SU-DHL-6 (cell line): ENCODE data around the gene EPSTI1.

Experiments used
- H2AFZ ChIP-seq: fragments of 200-600 bp; sonication (generic); 2 replicates; pipeline ENCODE4 v1.6.1; 2014; ENCODE audit warnings: low read depth, mild to moderate bottlenecking, moderate library complexity, mixed read lengths, antibody characterized with exemption, low read length; ENCODE audit not compliant: severe bottlenecking
- H3F3A ChIP-seq: fragments of 200-600 bp; shearing (Covaris generic); 2 replicates; pipeline ENCODE4 v1.6.0; 2016; ENCODE audit warnings: antibody characterized with exemption, mild to moderate bottlenecking; ENCODE audit not compliant: insufficient read depth
- H3K27ac ChIP-seq: fragments of 200-600 bp; sonication (generic); 2 replicates; pipeline ENCODE4 v1.5.1; 2016; ENCODE audit warnings: low read depth, mild to moderate bottlenecking, low read length, moderate library complexity, mixed read lengths
- H3K27me3 ChIP-seq: fragments of 200-600 bp; sonication (generic), shearing (Covaris generic); 2 replicates; pipeline ENCODE4 v1.6.0; 2014; ENCODE audit warnings: mild to moderate bottlenecking, low read length
- H3K36me3 ChIP-seq: fragments of 200-600 bp; sonication (generic); 2 replicates; pipeline ENCODE4 v1.6.1; 2014; ENCODE audit warnings: mild to moderate bottlenecking, low read length, mixed read lengths
- H3K4me2 ChIP-seq: fragments of 300-600, 200-600 bp; shearing (Covaris generic), sonication (generic); 2 replicates; pipeline ENCODE4 v1.6.0; 2014; ENCODE audit warnings: low read length, low read depth, mild to moderate bottlenecking; ENCODE audit not compliant: poor library complexity, severe bottlenecking
- H3K4me3 ChIP-seq: fragments of 200-600 bp; sonication (generic); 2 replicates; pipeline ENCODE4 v1.5.1; 2014; ENCODE audit warnings: antibody characterized with exemption, low read length, mild to moderate bottlenecking, mixed read lengths; ENCODE audit not compliant: insufficient read depth, poor library complexity, severe bottlenecking
- H3K79me2 ChIP-seq: fragments of 200-600 bp; sonication (generic); 2 replicates; pipeline ENCODE4 v1.6.1; 2014; ENCODE audit warnings: mild to moderate bottlenecking, low read length, moderate library complexity; ENCODE audit not compliant: insufficient read depth
- H3K9ac ChIP-seq: fragments of 200-600 bp; sonication (generic); 2 replicates; pipeline ENCODE4 v1.7.0; 2014; ENCODE audit warnings: mild to moderate bottlenecking, low read length
- H3K9me2 ChIP-seq: fragments of 200-600 bp; sonication (generic); replicated peaks from 2 replicates; pipeline ENCODE4 v1.6.1; 2014; ENCODE audit warnings: low read length; ENCODE audit not compliant: insufficient read depth
- H3K9me3 ChIP-seq: fragments of 200-600 bp; sonication (generic); 2 replicates; pipeline ENCODE4 v1.6.1; 2014; ENCODE audit warnings: low read length, mixed read lengths; ENCODE audit not compliant: insufficient read depth
- H4K20me1 ChIP-seq: fragments of 200-600 bp; sonication (generic); 2 replicates; pipeline ENCODE4 v1.6.1; 2014; ENCODE audit warnings: low read depth, mild to moderate bottlenecking, antibody characterized with exemption, low read length, moderate library complexity, mixed read lengths
- EZH2phosphoT487 ChIP-seq: fragments of 200-600 bp; sonication (generic), shearing (Covaris generic); conservative IDR thresholded peaks from 2 replicates; pipeline ENCODE4 v1.6.1; 2018; ENCODE audit warnings: mild to moderate bottlenecking, antibody characterized with exemption, low read length, moderate library complexity, mixed read lengths
- TF ChIP-seq, protein P1 (sequence below): fragments of 200-600 bp; sonication (generic); IDR thresholded peaks from one replicate; pipeline ENCODE4 v1.5.1; 2017; ENCODE audit warnings: antibody characterized with exemption, mild to moderate bottlenecking, low read length, moderate library complexity; ENCODE audit not compliant: insufficient read depth, poor library complexity, severe bottlenecking

Gene EPSTI1

DNA sequence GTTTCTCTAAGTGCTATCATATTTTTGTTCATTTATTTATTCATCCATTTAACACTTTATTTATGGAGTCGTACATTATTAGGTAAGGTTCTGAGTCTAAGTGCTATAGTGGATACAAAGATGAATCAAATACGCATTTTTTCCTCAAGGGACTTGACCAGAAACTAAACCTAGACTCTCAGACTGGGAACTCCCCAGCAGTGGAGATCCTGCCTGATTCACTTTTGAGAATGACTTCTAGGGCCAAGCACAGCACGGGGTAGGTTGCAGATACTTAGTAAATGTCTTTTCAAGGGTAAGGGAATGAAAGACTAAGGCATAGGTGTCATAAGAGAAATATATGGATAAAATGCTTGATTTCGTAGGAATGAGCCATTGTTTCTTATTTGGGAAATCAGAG lies 38.5 kb upstream of the EPSTI1 start:
- Histone ChIP-seq H3F3A (no peaks in the 10 kb centered on the region), H4K20me1 (no peaks in the 10 kb centered on the region), H3K9me2 (no peaks in the 10 kb centered on the region), H3K27me3 (no peaks in the 10 kb centered on the region), H3K9me3 (no peaks in the 10 kb centered on the region), H3K27ac (no peak overlapping the region), H3K4me3 (no peak overlapping the region), H3K36me3 (no peaks in the 10 kb centered on the region), H3K79me2 (no peaks in the 10 kb centered on the region), H2AFZ (no peak overlapping the region), H3K4me2 (no peak overlapping the region), H3K9ac (no peak overlapping the region)
- TF ChIP-seq, protein P1, sequence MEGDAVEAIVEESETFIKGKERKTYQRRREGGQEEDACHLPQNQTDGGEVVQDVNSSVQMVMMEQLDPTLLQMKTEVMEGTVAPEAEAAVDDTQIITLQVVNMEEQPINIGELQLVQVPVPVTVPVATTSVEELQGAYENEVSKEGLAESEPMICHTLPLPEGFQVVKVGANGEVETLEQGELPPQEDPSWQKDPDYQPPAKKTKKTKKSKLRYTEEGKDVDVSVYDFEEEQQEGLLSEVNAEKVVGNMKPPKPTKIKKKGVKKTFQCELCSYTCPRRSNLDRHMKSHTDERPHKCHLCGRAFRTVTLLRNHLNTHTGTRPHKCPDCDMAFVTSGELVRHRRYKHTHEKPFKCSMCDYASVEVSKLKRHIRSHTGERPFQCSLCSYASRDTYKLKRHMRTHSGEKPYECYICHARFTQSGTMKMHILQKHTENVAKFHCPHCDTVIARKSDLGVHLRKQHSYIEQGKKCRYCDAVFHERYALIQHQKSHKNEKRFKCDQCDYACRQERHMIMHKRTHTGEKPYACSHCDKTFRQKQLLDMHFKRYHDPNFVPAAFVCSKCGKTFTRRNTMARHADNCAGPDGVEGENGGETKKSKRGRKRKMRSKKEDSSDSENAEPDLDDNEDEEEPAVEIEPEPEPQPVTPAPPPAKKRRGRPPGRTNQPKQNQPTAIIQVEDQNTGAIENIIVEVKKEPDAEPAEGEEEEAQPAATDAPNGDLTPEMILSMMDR = no peak
- no peak for TF ChIP-seq EZH2phosphoT487

- Histone ChIP-seq H3K79me2 (no peaks in the 10 kb centered on the region), H3K27ac (no peak overlapping the region), H2AFZ (no peak overlapping the region), H3K9ac (no peak overlapping the region), H3K4me2 (no peak overlapping the region), H3K4me3 (no peak overlapping the region), H4K20me1 (no peaks in the 10 kb centered on the region), H3K27me3 (no peaks in the 10 kb centered on the region), H3K36me3 (no peaks in the 10 kb centered on the region), H3K9me2 (no peaks in the 10 kb centered on the region), H3F3A (no peaks in the 10 kb centered on the region), H3K9me3 (no peaks in the 10 kb centered on the region)
- TF ChIP-seq EZH2phosphoT487 = no peak
- TF ChIP-seq, protein P1 = no peak
These were observed 34.2 kb upstream of the EPSTI1 start for GRCh38 chr13:43026262-43026661.

DNA sequence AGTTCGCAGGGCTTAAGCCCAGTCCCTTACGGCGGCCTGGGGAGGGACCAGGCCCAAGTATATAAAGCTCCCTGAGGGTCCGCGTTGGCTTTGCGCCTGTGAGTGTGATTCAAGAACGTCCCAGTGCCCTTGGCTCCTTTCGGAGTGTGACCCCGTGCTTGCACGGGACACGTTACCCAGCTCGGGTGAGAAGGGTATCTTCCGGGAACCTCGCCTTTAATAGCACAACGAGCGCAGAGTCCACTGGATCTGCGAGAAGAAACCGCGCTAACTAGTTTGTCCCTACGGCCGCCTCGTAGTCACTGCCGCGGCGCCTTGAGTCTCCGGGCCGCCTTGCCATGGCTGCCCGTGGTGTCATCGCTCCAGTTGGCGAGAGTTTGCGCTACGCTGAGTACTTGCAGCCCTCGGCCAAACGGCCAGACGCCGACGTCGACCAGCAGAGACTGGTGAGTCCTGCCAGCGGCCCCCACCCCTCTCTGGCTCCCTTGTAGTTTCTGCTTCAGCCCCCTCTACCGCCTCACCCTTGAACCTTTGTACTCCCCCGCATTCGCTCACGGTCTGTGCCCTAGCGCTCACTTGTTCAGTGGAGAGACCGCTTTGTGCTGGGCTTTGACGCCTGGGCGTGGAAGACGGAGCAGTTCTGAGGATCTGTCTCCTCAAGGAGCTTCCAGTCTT lies 31.4 kb upstream of the EPSTI1 start, which contains the start of gene DNAJC15:
Gene DNAJC15 (plus strand): TSS at position 298 of the 675 bp plus-strand sequence. CDS start 41 bp downstream, at position 339.
- no peaks in the 10 kb centered on the region for H3K79me2 ChIP-seq
- peak within 1 kb of the TSS; percentile 57 for H3K9ac ChIP-seq
- peak within 1 kb of the TSS; percentile 75 for H2AFZ ChIP-seq
- TF ChIP-seq, protein P1 = no peak
- TF ChIP-seq EZH2phosphoT487 = no peak
- no peak within 1 kb of the TSS; the same call in 1 of the 2 replicates for H3K27ac ChIP-seq
- no peaks in the 10 kb centered on the region for H3K36me3 ChIP-seq
- H3K4me3 ChIP-seq = peak within 1 kb of the TSS; percentile 47
- peak within 1 kb of the TSS; percentile 51 for H3K4me2 ChIP-seq
- H3K27me3 ChIP-seq = no peaks in the 10 kb centered on the region
- H4K20me1 ChIP-seq = no peaks in the 10 kb centered on the region
- H3F3A ChIP-seq = no peaks in the 10 kb centered on the region
- no peaks in the 10 kb centered on the region for H3K9me2 ChIP-seq
- no peaks in the 10 kb centered on the region for H3K9me3 ChIP-seq
